NCI-H69 (cell line): ENCODE results near the gene PPP1R13L.

Source experiments
- DNase-seq: peaks from one replicate; lab custom pipeline; 2025; lab: John Stamatoyannopoulos, UW

PPP1R13L gene

DNA sequence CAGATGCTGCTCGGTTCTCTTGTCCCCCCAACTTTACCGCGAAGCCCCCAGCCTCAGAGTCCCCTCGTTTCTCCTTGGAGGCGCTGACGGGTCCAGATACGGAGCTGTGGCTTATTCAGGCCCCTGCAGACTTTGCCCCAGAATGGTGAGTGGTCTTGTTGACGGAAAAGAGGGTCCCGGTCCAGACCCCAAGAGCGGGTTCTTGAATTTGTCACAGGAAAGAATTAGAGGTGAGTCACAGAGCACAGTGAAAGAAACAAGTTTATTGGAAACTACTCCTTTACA, 2.2 kb upstream of the PPP1R13L start:
- no peak for DNase-seq

DNA sequence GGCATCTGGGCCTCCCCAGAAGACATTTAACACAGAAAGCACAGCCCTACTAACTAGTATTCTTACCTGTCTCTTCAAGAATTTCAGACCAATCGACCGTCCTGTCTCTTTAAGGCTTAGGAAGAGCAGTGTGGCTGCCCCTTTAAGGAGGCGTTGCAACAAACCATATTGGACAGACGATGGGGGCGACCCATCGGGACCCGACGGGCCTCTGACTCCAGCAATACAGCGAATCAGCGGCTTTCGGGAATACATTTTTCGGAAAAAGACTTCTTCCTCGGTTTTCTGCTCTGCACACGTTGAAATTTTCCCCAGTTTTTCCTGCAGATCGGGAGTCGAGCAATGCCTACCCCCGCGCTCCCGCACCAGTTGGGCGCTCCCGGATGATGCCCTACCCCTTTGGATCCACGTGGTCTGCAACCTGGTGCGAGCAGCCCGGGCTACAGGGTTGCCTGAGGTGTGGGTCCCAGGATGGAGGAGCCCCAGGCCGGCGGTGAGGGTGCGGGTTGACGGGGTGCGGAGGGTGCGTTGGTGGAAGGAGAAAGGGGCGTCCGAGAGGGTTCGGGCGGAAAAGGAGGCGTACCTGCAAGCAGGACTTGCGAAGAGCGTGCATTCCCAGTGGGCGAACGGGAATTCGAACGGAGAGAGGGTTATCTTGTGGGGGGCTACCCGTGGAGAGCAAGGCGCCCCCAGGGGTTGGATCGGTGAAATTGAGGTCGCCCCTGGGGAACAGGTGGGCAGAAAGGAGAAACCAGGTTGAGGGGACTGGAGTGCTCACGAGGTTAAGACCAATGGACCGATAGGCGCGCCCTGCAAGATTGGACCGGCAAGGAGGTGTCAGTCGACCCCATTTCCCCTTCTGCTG, 1.6 kb upstream of the PPP1R13L start, which contains the start of gene POLR1G:
Gene POLR1G, plus strand, starts transcription at position 419 of the 865 bp plus-strand sequence. Its CDS starts 53 bp downstream, at position 472.
- peak; percentile 94 for DNase-seq

- peak; percentile 95 for DNase-seq
Measured at GRCh38 chr19:45405435-45406225, 761 bp upstream of the PPP1R13L start.

DNA sequence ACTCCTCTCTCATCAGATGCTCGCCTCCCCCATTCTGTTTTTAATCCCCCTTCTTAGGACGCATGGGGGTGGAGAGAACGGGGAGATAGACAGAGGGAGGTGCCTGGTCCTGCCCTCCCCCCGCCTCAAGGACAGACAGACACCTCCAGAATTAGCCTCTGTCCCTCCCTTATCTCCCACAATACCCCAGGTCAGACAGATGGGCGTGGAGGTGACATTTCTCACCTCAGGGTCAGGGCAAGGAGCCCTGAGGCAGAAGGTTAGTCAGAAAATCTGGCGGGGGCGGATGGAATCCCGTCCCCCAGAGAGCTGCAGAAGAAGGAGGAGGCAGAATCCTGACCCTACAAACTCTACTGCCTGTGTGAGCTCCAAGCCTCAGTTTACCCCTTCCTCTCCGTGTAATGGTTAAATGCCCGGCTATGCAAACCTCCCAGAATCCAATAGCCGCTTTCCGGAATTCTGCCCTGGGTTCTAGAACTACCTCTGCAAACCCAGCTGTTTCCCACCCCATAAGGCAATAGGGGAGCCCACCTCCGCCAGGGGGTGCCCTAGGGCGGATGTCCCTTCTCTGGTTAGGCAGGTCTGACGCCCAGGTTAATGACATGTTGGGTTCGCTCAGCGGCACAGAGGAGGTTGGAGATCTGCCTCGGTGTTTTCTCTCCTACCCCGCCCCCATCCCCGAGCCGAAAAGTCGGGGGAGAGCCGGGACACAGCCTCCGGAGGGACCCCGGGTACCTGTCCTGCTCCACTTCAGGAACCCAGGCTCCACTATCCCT, 900 bp downstream of the PPP1R13L start:
- DNase-seq: peak; percentile 76

DNA sequence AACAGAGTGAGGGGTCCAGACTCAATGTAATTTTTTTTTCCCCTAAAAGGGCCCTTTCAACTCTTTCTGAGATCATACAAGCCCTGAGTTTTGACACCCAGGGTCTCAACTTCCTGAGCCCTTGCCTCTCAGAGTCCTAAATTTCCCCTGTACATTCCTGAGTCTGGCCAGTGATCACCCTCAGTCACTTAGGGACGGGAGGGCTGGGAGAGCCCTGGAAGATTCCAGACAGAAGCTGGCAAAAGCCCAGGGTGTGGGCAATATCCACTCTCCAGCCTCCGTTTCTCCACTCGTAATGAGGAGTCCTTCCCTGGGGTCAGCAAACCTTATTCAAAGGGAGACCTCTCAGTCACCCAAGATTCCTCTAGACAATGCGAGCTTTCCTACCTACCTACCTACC, 1.6 kb downstream of the PPP1R13L start:
- DNase-seq: no peak

- peak; percentile 64 for DNase-seq
Measured at GRCh38 chr19:45402298-45403061, 2.4 kb downstream of the PPP1R13L start.

DNA sequence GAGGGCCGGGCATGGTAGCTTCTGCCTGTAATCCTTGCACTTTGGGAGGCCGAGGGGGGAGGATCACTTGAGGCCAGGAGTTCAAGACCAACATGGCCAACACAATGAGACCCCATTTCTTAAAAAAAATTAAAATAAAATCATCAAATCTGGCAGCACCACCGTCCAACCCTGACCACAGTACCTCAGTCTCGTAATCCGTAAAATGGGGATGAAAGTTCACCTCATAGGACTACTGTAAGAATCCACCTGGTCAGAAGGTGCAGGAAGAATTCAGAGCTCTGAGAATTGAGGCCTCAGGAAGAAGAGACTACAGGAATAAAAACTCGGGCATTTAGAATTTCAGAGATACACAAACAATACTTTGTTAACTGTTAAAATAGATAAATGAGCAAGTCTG, 3.1 kb downstream of the PPP1R13L start:
- DNase-seq: no peak

GRCh38 chr19:45400192-45400591, 4.7 kb downstream of the PPP1R13L start:
- DNase-seq: peak; percentile 45

DNA sequence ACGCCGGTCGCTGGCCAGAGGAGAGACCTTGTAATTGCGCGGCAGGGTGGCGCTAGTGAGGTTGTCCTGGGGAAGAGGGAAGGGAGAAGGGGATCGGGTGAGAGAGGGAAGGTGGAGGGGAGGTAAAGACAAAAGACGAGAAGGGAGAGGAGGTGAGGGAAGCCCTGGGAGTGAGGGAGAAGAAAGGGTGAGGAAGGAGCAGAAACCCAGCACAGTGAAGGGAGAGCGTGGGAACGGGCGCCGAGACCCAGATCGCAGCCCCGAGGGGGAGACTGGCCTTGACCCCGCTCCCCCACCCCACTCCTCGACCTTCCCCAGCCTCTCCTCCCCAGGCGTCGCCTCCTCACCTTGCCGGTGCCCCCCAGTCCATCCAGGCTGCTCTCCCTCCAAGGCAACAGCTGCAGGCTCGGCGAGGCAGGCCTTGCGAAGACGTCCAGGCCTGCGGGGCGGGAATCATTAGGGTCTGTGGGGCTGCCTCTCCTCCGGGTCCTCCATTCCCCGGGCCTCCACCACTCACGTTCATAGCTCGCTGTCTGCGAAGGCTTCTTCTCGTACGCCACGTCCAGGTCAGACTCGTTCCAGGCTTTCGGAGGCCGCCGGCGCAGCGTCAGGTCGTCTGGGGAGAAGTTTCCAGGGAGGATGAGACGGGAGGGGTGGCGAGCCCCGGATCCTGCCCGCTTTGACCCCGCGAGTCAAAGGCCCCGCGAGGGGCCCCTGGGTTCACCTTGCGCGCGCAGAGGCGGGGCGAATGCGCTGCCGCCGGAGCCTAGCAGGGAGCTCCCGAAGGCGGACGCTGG, 8.8 kb downstream of the PPP1R13L start:
- DNase-seq: no peak

DNA sequence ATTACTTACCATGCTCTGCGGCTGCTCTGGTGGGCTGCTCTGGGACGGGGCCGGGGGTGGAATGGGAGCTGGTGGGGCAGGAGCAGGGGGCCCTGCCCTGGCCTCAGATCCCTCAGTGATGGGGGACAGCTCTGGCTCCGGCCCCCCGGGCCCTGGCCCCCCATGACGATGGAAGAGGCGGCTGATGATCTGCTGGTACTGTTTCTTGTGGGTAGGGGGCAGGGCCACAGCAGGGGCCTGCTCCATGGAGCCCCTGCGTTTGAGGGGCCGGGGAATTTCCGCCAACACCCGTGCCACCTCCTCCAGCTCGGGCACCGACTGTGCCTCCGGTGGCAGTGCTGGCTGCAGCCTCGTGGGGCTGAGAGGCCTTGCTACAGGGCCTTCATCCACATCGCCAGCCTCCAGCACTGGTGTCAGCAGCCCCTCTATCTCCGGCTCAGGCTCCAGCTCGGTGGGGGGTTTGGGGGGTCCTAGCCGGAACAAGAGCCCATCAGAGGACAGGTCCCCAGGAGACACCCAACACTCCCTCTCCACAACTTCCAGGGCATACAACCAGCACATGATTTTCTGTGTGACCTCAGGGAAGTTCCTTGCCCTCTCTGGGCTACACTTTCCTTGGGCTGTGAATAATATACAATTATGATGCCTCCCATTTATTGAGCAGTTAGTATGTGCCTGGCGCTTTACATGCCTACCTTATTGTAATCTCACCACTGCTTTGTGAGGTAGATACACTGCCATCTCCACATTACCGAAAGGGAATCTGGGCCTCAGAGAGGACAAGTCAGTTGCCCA, 12.8 kb downstream of the PPP1R13L start:
- DNase-seq: no peak

- DNase-seq: peak; percentile 52
Measured at GRCh38 chr19:45391346-45391745, 13.5 kb downstream of the PPP1R13L start.

- DNase-seq: peak; percentile 74
Measured at GRCh38 chr19:45385392-45386221, 19.3 kb downstream of the PPP1R13L start.

- DNase-seq: no peak
Measured at GRCh38 chr19:45382426-45382825, 22.4 kb downstream of the PPP1R13L start.

DNA sequence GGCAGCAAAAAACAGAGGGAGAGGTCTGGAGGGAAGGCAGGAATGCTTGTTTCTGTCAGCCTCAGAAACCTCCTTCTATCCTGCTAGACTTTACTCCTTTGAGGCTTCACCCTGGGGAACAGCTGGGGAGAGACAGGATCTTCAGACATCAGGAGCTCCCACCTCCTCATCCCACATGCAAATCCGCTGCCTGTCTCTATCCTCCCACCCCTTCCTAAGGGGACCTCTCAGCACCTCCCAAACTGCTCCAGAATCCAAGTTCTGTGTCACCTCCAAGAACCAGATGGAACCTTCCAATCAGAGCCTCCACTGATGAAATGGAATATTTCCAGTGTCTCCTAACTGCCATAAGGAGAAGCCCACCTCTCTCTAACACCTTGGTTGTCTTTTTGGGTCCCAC, 24.8 kb downstream of the PPP1R13L start:
- no peak for DNase-seq

DNA sequence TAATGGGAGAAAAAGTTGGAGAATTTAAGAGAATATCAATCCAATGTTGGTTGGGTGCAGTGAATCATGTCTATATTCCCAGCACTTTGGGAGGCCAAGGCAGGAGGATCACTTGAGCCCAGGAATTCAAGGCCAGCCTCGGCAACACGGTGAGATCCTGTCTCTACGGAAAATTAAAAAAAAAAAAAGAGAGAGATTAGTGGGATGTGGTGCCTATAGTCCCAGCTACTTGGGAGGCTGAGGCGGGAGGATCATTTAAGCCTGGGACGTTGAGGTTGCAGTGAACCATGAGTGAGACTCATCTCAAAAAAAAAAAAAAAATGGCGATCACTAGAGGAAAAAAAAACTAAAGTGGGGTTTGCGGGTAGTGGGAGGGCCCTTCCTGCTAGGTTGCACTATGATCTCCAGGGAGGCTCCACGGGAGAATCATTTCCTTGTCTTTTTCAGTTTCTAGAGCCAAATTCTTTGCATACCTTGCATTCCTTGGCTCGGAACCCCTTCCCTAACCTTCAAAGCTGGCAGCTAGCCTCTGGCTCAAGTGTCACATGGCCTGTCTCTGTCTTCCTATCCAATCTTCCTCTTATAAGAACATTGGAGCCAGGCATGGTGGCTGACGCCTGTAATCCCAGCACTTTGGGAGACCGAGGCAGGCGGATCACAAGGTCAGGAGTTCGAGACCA, 28.7 kb downstream of the PPP1R13L start:
- no peak for DNase-seq

DNA sequence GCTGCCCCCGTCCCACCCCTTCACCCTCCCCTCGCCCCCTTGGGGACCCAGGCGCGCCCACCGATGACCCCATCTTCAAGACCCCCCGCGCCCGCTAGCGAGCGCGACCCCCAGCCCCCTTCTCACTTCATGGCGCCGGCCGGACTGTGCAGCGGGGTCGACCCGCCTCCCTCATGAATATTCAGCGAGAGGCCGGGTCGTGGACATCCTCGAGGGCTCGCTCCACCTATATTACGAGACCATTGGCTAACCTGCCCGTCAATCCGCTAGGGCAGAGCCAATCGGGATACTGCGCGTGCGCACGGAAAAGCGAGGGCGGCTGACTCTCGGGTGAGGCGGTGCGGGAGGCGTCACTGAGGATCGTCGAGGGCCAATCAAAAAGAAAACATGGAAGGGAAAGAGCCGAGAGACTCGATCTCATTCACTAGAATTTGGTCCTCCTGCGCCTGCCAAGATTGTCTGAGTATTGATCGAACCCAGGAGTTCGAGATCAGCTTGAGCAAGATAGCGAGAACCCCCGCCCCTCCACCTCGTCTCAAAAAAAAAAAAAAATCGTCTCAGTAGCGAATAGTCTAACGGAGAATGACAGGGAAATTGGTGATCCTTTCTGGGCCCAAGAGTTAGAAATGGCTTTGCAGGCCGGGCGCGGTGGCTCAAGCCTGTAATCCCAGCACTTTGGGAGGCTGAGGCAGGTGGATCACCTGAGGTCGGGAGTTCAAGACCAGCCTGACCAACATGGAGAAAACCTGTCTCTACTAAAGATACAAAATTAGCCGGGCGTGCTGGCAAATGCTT, 34.3 kb downstream of the PPP1R13L start, which contains the start of gene ERCC2:
Gene ERCC2, minus strand, starts transcription at position 164 of the 795 bp plus-strand sequence. Its CDS starts 33 bp downstream, at position 131.
- peak; percentile 99 for DNase-seq

GRCh38 chr19:45368737-45369340, 36.0 kb downstream of the PPP1R13L start:
- DNase-seq: peak; percentile 17
